ENCODE measurements around the gene PSMA3.

The PSMA3 gene

DNA sequence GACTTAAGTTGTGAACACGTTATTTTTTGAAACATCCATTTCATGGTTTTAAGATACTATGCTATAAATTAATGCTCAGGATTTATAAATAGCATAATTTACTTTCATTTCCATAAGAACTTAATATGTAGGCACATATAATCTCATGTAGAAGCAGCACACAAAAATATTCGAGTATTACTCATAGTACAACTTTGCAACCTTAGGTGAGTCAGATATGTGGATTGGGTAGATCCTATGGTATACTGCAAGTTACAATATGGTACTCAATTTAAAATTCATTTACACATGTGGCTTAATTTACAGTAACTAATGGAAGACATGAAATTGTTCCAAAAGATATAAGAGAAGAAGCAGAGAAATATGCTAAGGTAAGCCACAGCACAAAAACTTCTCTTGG is 26.0 kb downstream of the PSMA3 start:
- no peak overlapping the region for H3K4me3 ChIP-seq (replicated peaks; ENCODE audit: low read depth, low read length)
- DNase-seq (ENCODE audit: extremely low read depth, low read depth) = no peak
- TF ChIP-seq, protein P1, sequence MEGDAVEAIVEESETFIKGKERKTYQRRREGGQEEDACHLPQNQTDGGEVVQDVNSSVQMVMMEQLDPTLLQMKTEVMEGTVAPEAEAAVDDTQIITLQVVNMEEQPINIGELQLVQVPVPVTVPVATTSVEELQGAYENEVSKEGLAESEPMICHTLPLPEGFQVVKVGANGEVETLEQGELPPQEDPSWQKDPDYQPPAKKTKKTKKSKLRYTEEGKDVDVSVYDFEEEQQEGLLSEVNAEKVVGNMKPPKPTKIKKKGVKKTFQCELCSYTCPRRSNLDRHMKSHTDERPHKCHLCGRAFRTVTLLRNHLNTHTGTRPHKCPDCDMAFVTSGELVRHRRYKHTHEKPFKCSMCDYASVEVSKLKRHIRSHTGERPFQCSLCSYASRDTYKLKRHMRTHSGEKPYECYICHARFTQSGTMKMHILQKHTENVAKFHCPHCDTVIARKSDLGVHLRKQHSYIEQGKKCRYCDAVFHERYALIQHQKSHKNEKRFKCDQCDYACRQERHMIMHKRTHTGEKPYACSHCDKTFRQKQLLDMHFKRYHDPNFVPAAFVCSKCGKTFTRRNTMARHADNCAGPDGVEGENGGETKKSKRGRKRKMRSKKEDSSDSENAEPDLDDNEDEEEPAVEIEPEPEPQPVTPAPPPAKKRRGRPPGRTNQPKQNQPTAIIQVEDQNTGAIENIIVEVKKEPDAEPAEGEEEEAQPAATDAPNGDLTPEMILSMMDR (IDR thresholded peaks at IDR 0.05; ENCODE audit: low read depth, low read length, missing control alignments) = no peak

DNA sequence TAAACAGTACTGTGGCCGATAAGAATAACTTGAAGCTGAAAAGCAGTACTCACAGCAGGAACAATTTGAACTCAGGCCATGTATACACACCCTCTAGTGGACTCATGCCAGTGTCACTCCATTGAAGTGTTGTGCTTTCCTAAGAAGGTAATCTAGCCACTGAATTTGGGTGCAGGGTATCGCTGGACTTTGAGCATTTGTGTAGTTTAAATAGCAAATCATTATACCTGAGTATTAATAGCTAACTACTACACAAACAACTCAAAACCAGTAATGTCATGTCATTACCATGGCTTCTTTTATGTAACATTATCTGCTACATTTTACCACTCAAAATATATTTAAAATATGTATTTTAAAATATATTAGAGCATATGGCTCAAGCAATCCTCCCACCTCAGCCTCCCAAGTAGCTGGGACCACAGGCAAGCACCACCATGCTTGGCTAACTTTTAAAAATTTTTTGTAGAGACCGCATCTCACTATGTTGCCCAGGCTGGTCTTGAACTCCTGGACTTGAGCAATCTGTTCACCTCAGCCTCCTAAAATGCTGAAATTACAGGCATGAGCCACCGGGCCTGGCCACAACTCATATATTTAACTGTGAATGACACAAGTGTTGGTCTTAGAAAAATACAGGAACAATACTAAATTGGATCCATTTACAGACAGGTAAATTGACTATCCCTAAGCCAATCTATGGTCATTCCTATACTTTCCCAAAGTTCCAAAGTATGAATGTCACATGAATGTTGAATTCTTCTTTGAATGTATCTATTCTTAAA is 28.1 kb downstream of the PSMA3 start:
- peak; percentile 5 for DNase-seq (ENCODE audit: extremely low read depth, low read depth)
- TF ChIP-seq, protein P1 (IDR thresholded peaks at IDR 0.05; ENCODE audit: low read depth, low read length, missing control alignments) = peak; percentile 14
- no peak overlapping the region for H3K4me3 ChIP-seq (replicated peaks; ENCODE audit: low read depth, low read length)

DNA sequence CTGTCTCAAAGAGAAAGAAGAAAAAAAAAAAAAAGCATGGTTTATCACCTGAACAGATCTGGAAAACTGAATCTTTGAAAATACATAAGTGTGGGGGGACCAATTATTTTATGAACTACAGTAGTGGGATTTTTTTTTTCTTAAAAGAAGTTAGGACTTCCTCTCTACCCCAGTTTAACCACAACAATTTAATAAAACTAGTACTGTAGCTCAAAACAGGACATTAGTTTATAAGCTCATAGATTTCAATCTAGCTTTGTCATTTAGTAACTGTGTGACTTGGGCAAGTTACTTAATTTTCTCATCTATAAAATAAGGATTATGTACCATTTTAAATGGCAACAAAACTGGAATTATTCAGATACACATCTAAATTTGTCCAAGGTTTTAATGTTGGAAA is 30.2 kb downstream of the PSMA3 start:
- no peak overlapping the region for H3K4me3 ChIP-seq (replicated peaks; ENCODE audit: low read depth, low read length)

GRCh38 chr14:58275527-58276190 is 31.0 kb downstream of the PSMA3 start:
- no peak overlapping the region for H3K4me3 ChIP-seq (replicated peaks; ENCODE audit: low read depth, low read length)
- TF ChIP-seq, protein P1 (IDR thresholded peaks at IDR 0.05; ENCODE audit: low read depth, low read length, missing control alignments) = no peak
- no peak for DNase-seq (ENCODE audit: extremely low read depth, low read depth)

More for the DNA sequence above, 30.2 kb downstream of the PSMA3 start:
- TF ChIP-seq, protein P1 (IDR thresholded peaks at IDR 0.05; ENCODE audit: low read depth, low read length, missing control alignments) = no peak
- no peak for DNase-seq (ENCODE audit: extremely low read depth, low read depth)

DNA sequence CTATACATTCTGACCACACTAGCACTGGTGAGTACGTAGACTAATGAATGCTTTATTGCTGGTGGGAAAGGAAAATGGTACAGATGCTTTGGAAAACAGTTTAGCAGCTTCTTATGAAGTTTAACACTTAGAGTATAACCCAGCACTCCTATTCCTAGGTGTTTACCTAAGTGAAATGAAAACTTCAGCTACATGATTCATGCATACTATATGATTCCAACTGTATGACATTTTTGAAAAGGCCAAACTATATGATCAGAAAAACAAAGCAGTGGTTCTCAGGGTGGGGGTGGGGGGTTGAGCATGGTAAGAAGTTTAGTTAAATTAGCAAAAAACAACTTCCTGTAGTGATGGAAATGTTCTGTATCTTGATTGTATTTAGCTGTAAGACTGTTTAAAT is 31.6 kb downstream of the PSMA3 start:
- no peak for DNase-seq (ENCODE audit: extremely low read depth, low read depth)
- H3K4me3 ChIP-seq (replicated peaks; ENCODE audit: low read depth, low read length) = no peak overlapping the region
- TF ChIP-seq, protein P1 (IDR thresholded peaks at IDR 0.05; ENCODE audit: low read depth, low read length, missing control alignments) = no peak

- no peak for DNase-seq (ENCODE audit: extremely low read depth, low read depth)
- TF ChIP-seq, protein P1 (IDR thresholded peaks at IDR 0.05; ENCODE audit: low read depth, low read length, missing control alignments) = no peak
- H3K4me3 ChIP-seq (replicated peaks; ENCODE audit: low read depth, low read length) = no peak overlapping the region
These were observed 33.5 kb downstream of the PSMA3 start for GRCh38 chr14:58278177-58278576.
